K562 (cell line): ENCODE results near the gene NAP1L1. TPM values are rescaled to one million over a fixed set of nuclear protein-coding genes. Genes with fewer than 3 reads are reported as not detected.

Experiments used
- ARID1B ChIP-seq: fragments of 450-650 bp; IDR thresholded peaks from 2 replicates; pipeline ENCODE4 v1.6.1; 2016; ENCODE audit warnings: antibody characterized with exemption, mild to moderate bottlenecking, inconsistent platforms
- MCM2 ChIP-seq: fragments of 450-650 bp; IDR thresholded peaks from 2 replicates; pipeline ENCODE4 v1.6.1; 2017; ENCODE audit warnings: low read depth, mild to moderate bottlenecking
- POLR2H ChIP-seq: IDR thresholded peaks from 2 replicates; pipeline ENCODE4 v1.6.1; 2016; ENCODE audit warnings: missing genetic modification characterization, low read depth, mild to moderate bottlenecking, control low read depth, missing compliant biosample characterization, moderate library complexity
- POLR3A ChIP-seq: IDR thresholded peaks from 2 replicates; pipeline ENCODE4 v1.6.1; 2011; ENCODE audit warnings: borderline replicate concordance, mild to moderate bottlenecking, moderate library complexity; ENCODE audit not compliant: insufficient read length, insufficient read depth; ENCODE audit errors: extremely low read depth
- PRMT5 ChIP-seq: sonication (generic); formaldehyde crosslinking; IDR thresholded peaks from 2 replicates; pipeline ENCODE4 v1.5.0; 2020; ENCODE audit warnings: missing genetic modification reagents
- RCOR1 ChIP-seq, 2 experiments: IDR thresholded peaks; 2 replicates each; pipeline ENCODE4 v1.6.1; 2012; ENCODE audit warnings: low read depth in 2 of 2, low read length in 2 of 2, borderline replicate concordance in 1 of 2, improper control_type of control experiment in 1 of 2
- SIN3A ChIP-seq, 2 experiments: fragments of 150-350 bp in 1 of 2; IDR thresholded peaks; 2 replicates each; pipeline ENCODE4 v1.6.1; 2011 to 2016; ENCODE audit warnings: borderline replicate concordance in 2 of 2, low read depth in 2 of 2, low read length in 2 of 2, mild to moderate bottlenecking in 2 of 2, moderate library complexity in 2 of 2; ENCODE audit not compliant: control insufficient read depth in 1 of 2
- SLC30A9 ChIP-seq: fragments of 250-450 bp; sonication (Bioruptor Pico); IDR thresholded peaks from 2 replicates; pipeline ENCODE4 v1.8.0; 2022; ENCODE audit warnings: mild to moderate bottlenecking, moderate library complexity
- SREBF2 ChIP-seq: sonication (generic); formaldehyde crosslinking; IDR thresholded peaks from 2 replicates; pipeline ENCODE4 v1.4.0; 2020; ENCODE audit warnings: mild to moderate bottlenecking, missing genetic modification reagents
- TOE1 ChIP-seq, 2 experiments: fragments of 450-650 bp in 1 of 2; sonication (generic) in 1 of 2; formaldehyde crosslinking in 1 of 2; IDR thresholded peaks; 2 replicates each; pipeline versions ENCODE4 v1.7.1 to v1.8.0; 2016 to 2022; ENCODE audit warnings: borderline replicate concordance in 2 of 2, mild to moderate bottlenecking in 2 of 2, antibody characterized with exemption in 1 of 2, inconsistent platforms in 1 of 2, low read depth in 1 of 2, missing genetic modification reagents in 1 of 2, moderate library complexity in 1 of 2
- ZNF143 ChIP-seq: sonication (generic); formaldehyde crosslinking; IDR thresholded peaks from 2 replicates; pipeline ENCODE4 v1.9.0; 2022; ENCODE audit warnings: mild to moderate bottlenecking, missing genetic modification reagents
- ZNF354B ChIP-seq: fragments of 250-450 bp; sonication (Bioruptor Pico); IDR thresholded peaks from 2 replicates; pipeline ENCODE4 v1.4.0; 2020
- ZNF766 ChIP-seq: fragments of 200-800 bp; sonication (Bioruptor generic); conservative IDR thresholded peaks from 2 replicates; pipeline ENCODE4 v1.6.1; 2016; ENCODE audit warnings: missing genetic modification characterization, missing compliant biosample characterization
- polyA plus RNA-seq, 8 experiments: library from polyadenylated mRNA; depleted of rRNA in 4 of 8; stranded (reverse) in 5 of 8; unstranded in 3 of 8; fragments of >200 nt; fragmentation: Nextera tagmentation in 2 of 8; fragmentation: Illumina TruSeq in 1 of 8; extraction: Ambion mirVana in 2 of 8; extraction: Trizol in 1 of 8; gene quantifications; 2 replicates each; pipeline versions ENCODE4 v1.2.1 to v1.2.3, GENCODE V29; 2011 to 2014; ENCODE audit warnings: inconsistent platforms in 1 of 8, missing spikeins in 1 of 8
- total RNA-seq, 7 experiments: library from RNA; depleted of rRNA in 6 of 7; stranded (reverse); fragments of >200 nt in 6 of 7; fragmentation: Illumina TruSeq in 2 of 7; extraction: Trizol in 2 of 7; gene quantifications; 2 replicates each; pipeline versions ENCODE4 v1.2.1 to v1.2.3, GENCODE V29; 2011 to 2021; ENCODE audit warnings: low replicate concordance in 1 of 7
- TF ChIP-seq, protein P1 (sequence below): sonication (generic); formaldehyde crosslinking; IDR thresholded peaks from 2 replicates; pipeline ENCODE4 v1.8.1; 2023; ENCODE audit warnings: mild to moderate bottlenecking, missing genetic modification reagents
- TF ChIP-seq, protein P2 (sequence below): fragments of 450-650 bp; IDR thresholded peaks from one replicate; pipeline ENCODE4 v1.6.1; 2018; ENCODE audit warnings: mild to moderate bottlenecking, moderate library complexity; ENCODE audit not compliant: partially characterized antibody
- TF ChIP-seq, protein P3 (sequence below): fragments of 450-650 bp; IDR thresholded peaks from 2 replicates; pipeline ENCODE4 v1.6.1; 2017; ENCODE audit warnings: antibody characterized with exemption
- TF ChIP-seq, protein P4 (sequence below): sonication (generic); IDR thresholded peaks from 2 replicates; pipeline ENCODE4 v1.6.1; 2016
- TF ChIP-seq, protein P5 (sequence below): fragments of 450-650 bp; IDR thresholded peaks from 2 replicates; pipeline ENCODE4 v1.6.1; 2018; ENCODE audit warnings: mild to moderate bottlenecking, low read depth; ENCODE audit not compliant: partially characterized antibody

Gene NAP1L1
- total and polyA plus RNA-seq, 9 of the 15 experiments (the other 6 are each of a cell fraction or from before 2014, with no cell fraction given): 287 to 747 (median 450) TPM

DNA sequence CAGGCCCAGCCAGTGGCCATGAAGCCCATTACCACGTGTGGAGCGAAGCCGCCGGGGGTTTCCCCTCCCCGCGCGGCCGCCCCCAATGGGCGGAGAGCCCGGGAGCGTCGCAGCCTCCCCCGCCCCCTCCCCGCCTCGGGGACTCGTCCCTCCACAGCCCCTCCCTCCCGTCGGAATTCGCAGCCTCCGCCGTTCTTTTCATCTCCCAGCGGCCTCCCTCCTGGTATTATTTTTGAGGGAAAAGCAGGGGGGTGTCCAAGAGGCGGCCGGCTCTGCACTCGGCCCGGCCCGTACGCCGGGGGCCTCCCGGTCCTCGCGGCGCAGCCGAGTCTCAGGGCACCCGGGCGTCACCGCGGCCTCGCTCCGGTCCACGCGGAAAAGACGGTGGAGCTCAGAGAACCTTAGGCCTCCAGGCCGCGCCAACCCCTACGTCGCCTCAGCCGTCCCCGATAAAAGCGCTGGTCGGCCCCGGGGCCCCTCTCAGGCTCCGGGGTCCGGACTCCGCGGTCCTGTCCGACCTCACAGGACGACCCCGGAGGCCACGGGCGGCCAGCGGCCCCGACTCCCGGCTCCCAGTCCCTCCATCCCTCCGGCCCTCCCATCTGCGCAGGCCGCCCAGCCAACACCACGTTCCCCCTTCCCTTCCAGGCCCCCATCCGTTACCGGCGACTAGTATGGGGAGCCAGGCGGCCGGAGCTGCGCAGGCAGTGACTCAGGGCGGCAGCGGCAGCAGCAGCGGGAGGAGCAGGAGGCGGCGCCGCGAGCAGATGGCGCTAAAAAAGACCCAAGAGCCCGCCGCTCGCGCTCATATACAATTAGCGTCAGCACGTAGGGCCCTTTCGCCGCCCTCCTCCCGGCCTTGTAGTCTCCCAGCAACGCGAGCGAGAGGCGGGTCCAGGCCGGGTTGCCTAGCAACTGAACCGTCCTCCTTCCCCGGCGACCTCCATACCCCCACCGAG lies at the start of gene NAP1L1 (continued):
- TF ChIP-seq, protein P1, sequence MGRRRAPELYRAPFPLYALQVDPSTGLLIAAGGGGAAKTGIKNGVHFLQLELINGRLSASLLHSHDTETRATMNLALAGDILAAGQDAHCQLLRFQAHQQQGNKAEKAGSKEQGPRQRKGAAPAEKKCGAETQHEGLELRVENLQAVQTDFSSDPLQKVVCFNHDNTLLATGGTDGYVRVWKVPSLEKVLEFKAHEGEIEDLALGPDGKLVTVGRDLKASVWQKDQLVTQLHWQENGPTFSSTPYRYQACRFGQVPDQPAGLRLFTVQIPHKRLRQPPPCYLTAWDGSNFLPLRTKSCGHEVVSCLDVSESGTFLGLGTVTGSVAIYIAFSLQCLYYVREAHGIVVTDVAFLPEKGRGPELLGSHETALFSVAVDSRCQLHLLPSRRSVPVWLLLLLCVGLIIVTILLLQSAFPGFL (CRISPR knock-in tag): no peak
- TF ChIP-seq SIN3A (IDR thresholded peaks at IDR 0.05; ENCODE audit: borderline replicate concordance in 2 of 2, control insufficient read depth in 1 of 2, low read depth in 2 of 2, low read length in 2 of 2) (peak in 1 of 2 experiments; percentile 72; a peak in 1 of 4 replicates), ARID1B (no peak), SLC30A9 (CRISPR knock-in tag) (no peak), POLR2H (peak; percentile 74), SREBF2 (CRISPR knock-in tag) (no peak), TOE1 (IDR thresholded peaks at IDR 0.05; ENCODE audit: borderline replicate concordance) (peak; percentile 40; the same call in 1 of the 2 replicates), TOE1 (CRISPR knock-in tag; IDR thresholded peaks at IDR 0.05; ENCODE audit: borderline replicate concordance, low read depth) (no peak), RCOR1 (IDR thresholded peaks at IDR 0.05; ENCODE audit: borderline replicate concordance in 1 of 2, low read depth in 2 of 2, low read length in 2 of 2) (no peak), ZNF766 (no peak), POLR3A (no peak), ZNF354B (CRISPR knock-in tag) (no peak), MCM2 (no peak), ZNF143 (no peak), PRMT5 (no peak)
- TF ChIP-seq, protein P2, sequence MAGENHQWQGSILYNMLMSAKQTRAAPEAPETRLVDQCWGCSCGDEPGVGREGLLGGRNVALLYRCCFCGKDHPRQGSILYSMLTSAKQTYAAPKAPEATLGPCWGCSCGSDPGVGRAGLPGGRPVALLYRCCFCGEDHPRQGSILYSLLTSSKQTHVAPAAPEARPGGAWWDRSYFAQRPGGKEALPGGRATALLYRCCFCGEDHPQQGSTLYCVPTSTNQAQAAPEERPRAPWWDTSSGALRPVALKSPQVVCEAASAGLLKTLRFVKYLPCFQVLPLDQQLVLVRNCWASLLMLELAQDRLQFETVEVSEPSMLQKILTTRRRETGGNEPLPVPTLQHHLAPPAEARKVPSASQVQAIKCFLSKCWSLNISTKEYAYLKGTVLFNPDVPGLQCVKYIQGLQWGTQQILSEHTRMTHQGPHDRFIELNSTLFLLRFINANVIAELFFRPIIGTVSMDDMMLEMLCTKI: no peak
- TF ChIP-seq, protein P3, sequence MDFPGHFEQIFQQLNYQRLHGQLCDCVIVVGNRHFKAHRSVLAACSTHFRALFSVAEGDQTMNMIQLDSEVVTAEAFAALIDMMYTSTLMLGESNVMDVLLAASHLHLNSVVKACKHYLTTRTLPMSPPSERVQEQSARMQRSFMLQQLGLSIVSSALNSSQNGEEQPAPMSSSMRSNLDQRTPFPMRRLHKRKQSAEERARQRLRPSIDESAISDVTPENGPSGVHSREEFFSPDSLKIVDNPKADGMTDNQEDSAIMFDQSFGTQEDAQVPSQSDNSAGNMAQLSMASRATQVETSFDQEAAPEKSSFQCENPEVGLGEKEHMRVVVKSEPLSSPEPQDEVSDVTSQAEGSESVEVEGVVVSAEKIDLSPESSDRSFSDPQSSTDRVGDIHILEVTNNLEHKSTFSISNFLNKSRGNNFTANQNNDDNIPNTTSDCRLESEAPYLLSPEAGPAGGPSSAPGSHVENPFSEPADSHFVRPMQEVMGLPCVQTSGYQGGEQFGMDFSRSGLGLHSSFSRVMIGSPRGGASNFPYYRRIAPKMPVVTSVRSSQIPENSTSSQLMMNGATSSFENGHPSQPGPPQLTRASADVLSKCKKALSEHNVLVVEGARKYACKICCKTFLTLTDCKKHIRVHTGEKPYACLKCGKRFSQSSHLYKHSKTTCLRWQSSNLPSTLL: no peak
- TF ChIP-seq, protein P4, sequence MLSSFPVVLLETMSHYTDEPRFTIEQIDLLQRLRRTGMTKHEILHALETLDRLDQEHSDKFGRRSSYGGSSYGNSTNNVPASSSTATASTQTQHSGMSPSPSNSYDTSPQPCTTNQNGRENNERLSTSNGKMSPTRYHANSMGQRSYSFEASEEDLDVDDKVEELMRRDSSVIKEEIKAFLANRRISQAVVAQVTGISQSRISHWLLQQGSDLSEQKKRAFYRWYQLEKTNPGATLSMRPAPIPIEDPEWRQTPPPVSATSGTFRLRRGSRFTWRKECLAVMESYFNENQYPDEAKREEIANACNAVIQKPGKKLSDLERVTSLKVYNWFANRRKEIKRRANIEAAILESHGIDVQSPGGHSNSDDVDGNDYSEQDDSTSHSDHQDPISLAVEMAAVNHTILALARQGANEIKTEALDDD: peak; percentile 63; the same call in 1 of the 2 replicates
- TF ChIP-seq, protein P5, sequence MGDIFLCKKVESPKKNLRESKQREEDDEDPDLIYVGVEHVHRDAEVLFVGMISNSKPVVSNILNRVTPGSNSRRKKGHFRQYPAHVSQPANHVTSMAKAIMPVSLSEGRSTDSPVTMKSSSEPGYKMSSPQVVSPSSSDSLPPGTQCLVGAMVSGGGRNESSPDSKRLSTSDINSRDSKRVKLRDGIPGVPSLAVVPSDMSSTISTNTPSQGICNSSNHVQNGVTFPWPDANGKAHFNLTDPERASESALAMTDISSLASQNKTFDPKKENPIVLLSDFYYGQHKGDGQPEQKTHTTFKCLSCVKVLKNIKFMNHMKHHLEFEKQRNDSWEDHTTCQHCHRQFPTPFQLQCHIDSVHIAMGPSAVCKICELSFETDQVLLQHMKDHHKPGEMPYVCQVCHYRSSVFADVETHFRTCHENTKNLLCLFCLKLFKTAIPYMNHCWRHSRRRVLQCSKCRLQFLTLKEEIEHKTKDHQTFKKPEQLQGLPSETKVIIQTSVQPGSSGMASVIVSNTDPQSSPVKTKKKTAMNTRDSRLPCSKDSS: no peak
